GM18499 (cell line): ENCODE results near the gene RIMBP2.

Experiments
- ATAC-seq: cut with Tn5 transposase; IDR thresholded peaks from one replicate; pipeline ENCODE4 v1.9.1; 2021; ENCODE audit warnings: moderate number of reproducible peaks; ENCODE audit not compliant: insufficient read depth, unreplicated experiment

RIMBP2 gene

DNA sequence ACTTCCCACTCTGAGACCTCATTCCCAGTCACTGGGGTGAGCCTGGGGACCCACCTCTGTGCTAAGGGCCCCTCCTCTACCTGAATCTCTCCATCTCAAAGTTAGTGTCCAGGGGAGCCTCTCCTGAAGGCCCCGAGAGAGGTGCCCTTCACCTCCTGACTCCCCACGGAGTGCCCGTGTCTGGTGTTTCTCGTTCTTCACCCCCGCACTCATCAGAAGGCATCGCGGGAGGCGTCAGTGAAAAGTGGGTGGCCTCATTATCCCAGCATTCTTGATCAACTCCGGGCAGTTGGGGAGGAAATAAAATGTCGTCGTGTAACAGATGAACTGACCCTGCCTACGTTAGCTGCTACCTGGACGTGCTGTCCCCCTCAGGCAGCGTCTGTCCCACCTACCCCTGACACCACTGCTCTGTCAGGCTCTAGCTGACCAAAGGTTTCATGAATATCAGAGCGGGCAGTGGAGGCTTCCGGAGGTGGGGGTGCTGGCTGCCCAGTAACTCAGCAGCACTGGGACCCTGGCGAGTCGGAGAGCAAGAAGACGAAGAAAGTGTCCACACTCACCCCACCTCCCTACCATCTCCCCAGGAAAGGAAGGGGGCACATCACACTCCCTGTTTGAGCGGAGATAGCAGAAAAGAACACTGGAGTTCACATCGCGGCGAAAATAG is 275.6 kb downstream of the RIMBP2 start:
- no peak for ATAC-seq

GRCh38 chr12:130439250-130439649 is 276.8 kb downstream of the RIMBP2 start:
- no peak for ATAC-seq

- ATAC-seq = no peak
Observed at GRCh38 chr12:130438711-130439110, 277.4 kb downstream of the RIMBP2 start.

GRCh38 chr12:130438243-130438620 is 277.9 kb downstream of the RIMBP2 start:
- no peak for ATAC-seq

- no peak for ATAC-seq
Observed at GRCh38 chr12:130437555-130438242, 278.4 kb downstream of the RIMBP2 start.

- no peak for ATAC-seq
Observed at GRCh38 chr12:130436741-130437501, 279.2 kb downstream of the RIMBP2 start.

GRCh38 chr12:130435826-130436225 is 280.3 kb downstream of the RIMBP2 start:
- ATAC-seq = no peak

GRCh38 chr12:130435331-130435730 is 280.8 kb downstream of the RIMBP2 start:
- no peak for ATAC-seq

DNA sequence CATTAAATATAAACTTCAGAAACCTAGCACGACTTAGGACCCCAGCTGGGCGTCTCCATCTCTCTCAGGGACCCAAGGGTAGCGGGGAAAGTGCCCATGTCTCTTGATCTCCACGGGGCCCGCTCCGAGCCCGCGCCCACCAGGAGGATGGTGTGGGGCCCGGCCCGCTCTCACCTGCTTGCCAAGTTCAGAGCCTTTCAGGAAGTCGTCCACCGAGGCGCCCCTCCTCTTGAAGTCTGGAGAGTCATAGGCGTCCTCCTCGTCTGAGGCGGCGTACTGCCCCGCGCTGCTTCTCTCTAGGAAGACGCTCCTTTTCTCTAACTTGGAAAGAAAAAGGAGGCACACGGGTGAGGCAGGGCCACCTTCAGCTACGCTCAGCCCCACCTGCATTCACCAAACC is 281.5 kb downstream of the RIMBP2 start:
- ATAC-seq = no peak

DNA sequence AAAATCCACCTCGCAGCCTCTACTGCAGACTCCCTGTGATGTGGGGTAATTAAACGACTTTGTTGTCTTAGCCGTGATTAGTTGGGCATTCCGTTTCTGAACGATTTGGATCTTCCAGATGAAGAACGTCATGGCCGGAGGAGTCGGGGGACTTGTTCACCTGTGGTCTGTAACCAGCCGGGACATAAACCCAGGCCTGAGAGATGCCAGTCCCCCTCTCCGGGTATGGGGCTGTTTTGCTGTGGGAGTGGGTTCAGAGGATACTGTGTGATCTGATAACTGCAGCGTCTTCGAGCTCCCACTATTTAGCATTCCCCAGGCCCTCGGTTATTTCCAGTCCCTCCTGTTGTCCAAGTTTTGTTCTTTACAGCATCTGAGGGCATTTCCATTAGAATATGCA is 282.3 kb downstream of the RIMBP2 start:
- ATAC-seq = no peak

GRCh38 chr12:130433411-130433810 is 282.7 kb downstream of the RIMBP2 start:
- ATAC-seq = no peak

GRCh38 chr12:130431176-130431575 is 284.9 kb downstream of the RIMBP2 start:
- no peak for ATAC-seq

- ATAC-seq = no peak
Observed at GRCh38 chr12:130429656-130430505, 286.2 kb downstream of the RIMBP2 start.

DNA sequence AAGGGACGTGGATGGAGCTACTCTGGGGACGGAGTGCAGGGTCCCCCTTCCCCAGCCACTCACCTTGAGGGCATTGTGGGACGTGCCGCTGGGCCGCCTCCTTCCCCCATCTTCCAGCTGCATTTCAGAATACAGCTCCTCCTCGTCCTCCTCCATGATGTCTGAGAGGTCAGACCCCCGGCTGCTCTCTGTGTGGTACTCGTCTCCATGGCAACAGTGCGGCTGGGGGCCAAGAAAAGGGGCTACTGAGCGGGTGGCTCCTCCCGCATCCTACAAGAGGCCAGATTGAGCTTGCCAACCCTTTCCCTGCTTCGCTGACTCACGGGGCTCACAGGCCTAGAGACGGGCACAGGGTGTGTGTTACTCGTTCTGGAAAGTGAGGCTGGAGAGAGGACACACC is 288.0 kb downstream of the RIMBP2 start:
- no peak for ATAC-seq

DNA sequence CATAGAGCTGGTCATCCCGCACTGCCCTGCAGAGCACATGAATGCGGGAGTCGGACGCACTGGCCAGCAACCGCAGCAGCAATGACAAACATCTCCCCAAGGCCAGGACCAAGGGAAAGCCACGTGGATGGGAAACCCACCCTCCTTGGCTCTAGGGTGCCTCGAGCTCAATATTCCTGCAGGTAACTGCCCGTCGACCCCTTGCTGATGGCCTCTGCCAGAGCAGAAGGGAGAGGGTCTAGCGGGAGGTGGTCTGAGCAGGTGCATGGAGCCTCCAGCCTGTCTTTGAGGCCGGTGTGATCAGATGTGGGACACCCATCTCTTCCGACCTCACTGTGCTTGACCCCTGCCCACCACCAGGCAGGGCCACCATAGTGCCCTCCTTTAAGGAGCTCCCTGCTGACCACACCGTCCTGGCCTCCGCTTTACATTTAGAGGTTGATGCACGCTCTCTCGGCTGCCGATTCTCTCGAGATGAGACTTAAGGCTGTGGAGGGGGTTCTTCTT is 288.7 kb downstream of the RIMBP2 start:
- no peak for ATAC-seq

DNA sequence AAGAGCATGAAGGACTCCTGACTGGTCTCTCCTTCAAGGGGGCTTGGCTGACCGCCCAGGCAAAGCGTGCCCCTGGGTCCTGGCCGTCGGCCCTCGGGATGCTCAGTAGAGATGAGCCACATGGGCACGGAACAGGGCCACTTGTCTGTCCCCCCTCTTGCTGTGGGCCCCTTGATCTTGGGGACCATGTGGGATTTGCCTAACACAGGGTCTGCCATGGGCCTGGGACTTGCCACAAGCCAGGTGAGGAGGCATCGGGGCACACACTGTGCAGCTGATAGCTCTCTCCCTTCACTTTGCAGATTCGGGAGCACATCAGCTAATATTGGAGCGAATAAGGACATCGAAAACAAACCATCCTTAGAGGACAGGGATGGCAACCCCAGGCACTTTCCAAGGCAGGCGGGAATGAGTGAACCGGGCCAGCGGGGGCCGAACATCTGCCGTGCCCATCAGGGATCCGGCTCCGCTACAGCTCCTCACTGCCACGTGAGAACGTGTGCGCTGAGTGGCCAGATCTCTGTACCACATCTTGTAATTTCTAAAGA is 290.3 kb downstream of the RIMBP2 start:
- no peak for ATAC-seq

- no peak for ATAC-seq
Observed at GRCh38 chr12:130424858-130425697, 291.0 kb downstream of the RIMBP2 start.

GRCh38 chr12:130423991-130424857 is 291.9 kb downstream of the RIMBP2 start:
- ATAC-seq = no peak
